Lower leg skin (tissue), 4 donors: Measurements from ENCODE around the gene SNX9. TPM values are rescaled to one million over a fixed set of nuclear protein-coding genes. Genes with fewer than 3 reads are reported as not detected.

Experiments
- DNase-seq, 2 donors: peaks; one replicate each; pipeline ENCODE4 v3.0.0-alpha.2; 2019; ENCODE audit warnings: low spot score in 2 of 2
- H3K4me3 ChIP-seq: fragments of 200-600 bp; sonication (generic); 2 replicates; pipeline ENCODE4 v1.5.1; 2017; ENCODE audit warnings: mild to moderate bottlenecking, low read depth; ENCODE audit not compliant: poor library complexity, severe bottlenecking
- CTCF ChIP-seq, 3 donors: fragments of 450-650 bp; IDR thresholded peaks; one replicate each; pipeline ENCODE4 v1.5.1; 2016; ENCODE audit warnings: antibody characterized with exemption in 3 of 3, mild to moderate bottlenecking in 3 of 3, moderate library complexity in 2 of 3
- POLR2A ChIP-seq, 2 donors: fragments of 450-650 bp; IDR thresholded peaks; one replicate each; pipeline ENCODE4 v1.6.1; 2016 to 2017; ENCODE audit warnings: antibody characterized with exemption in 2 of 2, mild to moderate bottlenecking in 1 of 2, moderate library complexity in 1 of 2
- WGBS, 2 donors: methylation state at CpG; one replicate each; pipeline ENCODE4 v1.1.5; 2018; 5-methylcytosine and 5-hydroxymethylcytosine counted together
- intact Hi-C: fragments of 100-400 bp; cut with DNase I; formaldehyde crosslinking; loops from one replicate; pipeline ENCODE4 v1.15.0; 2023; ENCODE audit warnings: low total_unique reads
- total RNA-seq, 4 donors: library from RNA; depleted of rRNA; stranded (reverse); fragments of >200 nt; gene quantifications; one replicate each; pipeline ENCODE4 v1.1.0, GENCODE V29; 2016

SNX9 gene
- total RNA-seq, 4 donors from 2014 or later, result 37.4 to 59.5 (median 46.7) TPM

- no peak for DNase-seq
- intact Hi-C loops, result no loop called here
- TF ChIP-seq POLR2A (IDR thresholded peaks at IDR 0.05) (no peak), CTCF (IDR thresholded peaks at IDR 0.05) (no peak)
- no peak overlapping the region for H3K4me3 ChIP-seq
- WGBS, 2 donors, result 85 to 88% methylated on average over 6 of the region's 6 CpGs
These were observed 22.6 kb downstream of the SNX9 start for GRCh38 chr6:157845493-157846259.

- WGBS, 2 donors, result 83 to 87% methylated on average over 2 of the region's 2 CpGs
- no peak for TF ChIP-seq CTCF (IDR thresholded peaks at IDR 0.05)
- TF ChIP-seq POLR2A (IDR thresholded peaks at IDR 0.05), result no peak
- intact Hi-C loops, result no loop called here
- H3K4me3 ChIP-seq, result no peak overlapping the region
- DNase-seq, result no peak
These were observed 24.8 kb downstream of the SNX9 start for GRCh38 chr6:157847846-157848245.

GRCh38 chr6:157848693-157849092 lies 25.6 kb downstream of the SNX9 start:
- no peak for DNase-seq
- WGBS, 2 donors, result 75 to 78% methylated on average over 8 of the region's 8 CpGs
- TF ChIP-seq POLR2A (IDR thresholded peaks at IDR 0.05), result no peak
- TF ChIP-seq CTCF (IDR thresholded peaks at IDR 0.05), result no peak
- intact Hi-C loops, result no loop called here
- H3K4me3 ChIP-seq, result no peak overlapping the region

- no peak for TF ChIP-seq CTCF (IDR thresholded peaks at IDR 0.05)
- no peak for TF ChIP-seq POLR2A (IDR thresholded peaks at IDR 0.05)
- H3K4me3 ChIP-seq, result no peak overlapping the region
- WGBS, 2 donors, result 96 to 97% methylated on average over 5 of the region's 5 CpGs
- intact Hi-C loops, result no loop called here
- DNase-seq, result no peak
These were observed 26.4 kb downstream of the SNX9 start for GRCh38 chr6:157849288-157850017.

- intact Hi-C loops, result no loop called here
- DNase-seq, result no peak
- H3K4me3 ChIP-seq, result no peak overlapping the region
- no peak for TF ChIP-seq CTCF (IDR thresholded peaks at IDR 0.05)
- TF ChIP-seq POLR2A (IDR thresholded peaks at IDR 0.05), result no peak
- WGBS, 2 donors, result 85% methylated on average over 4 of the region's 4 CpGs
These were observed 27.0 kb downstream of the SNX9 start for GRCh38 chr6:157850030-157850429.
